ENCODE data around the gene SPECC1. TPM values are rescaled to one million over a fixed set of nuclear protein-coding genes. Genes with fewer than 3 reads are reported as not detected.

Gene SPECC1
- total and polyA plus RNA-seq, 9 of the 15 experiments (the other 6 are each of a cell fraction or from before 2014, with no cell fraction given) = 2.4 to 19.6 (median 14.7) TPM

- Histone ChIP-seq H3K9me1 (ENCODE audit: control insufficient read depth, insufficient read depth, low read length) (no peaks in the 10 kb centered on the region), H3K9me3 (replicated peaks; ENCODE audit: control insufficient read depth, insufficient read depth, low read depth, low read length) (no peaks in the 10 kb centered on the region), H4K20me1 (replicated peaks; ENCODE audit: control insufficient read depth, insufficient read depth, low read length) (peaks cover 3% of the 10 kb centered on the region), H3K27ac (ENCODE audit: extremely low read depth, low read depth, low read length) (no peak overlapping the region), H3K27me3 (ENCODE audit: control insufficient read depth in 2 of 2, insufficient read depth in 2 of 2, low read length in 2 of 2) (no peaks in the 10 kb centered on the region), H2AFZ (ENCODE audit: low read depth, low read length) (no peak overlapping the region), H3K4me2 (ENCODE audit: insufficient read depth, low read length) (no peak overlapping the region), H3K36me3 (ENCODE audit: control insufficient read depth, insufficient read depth, low read length) (no peaks in the 10 kb centered on the region), H3K9ac (ENCODE audit: insufficient read depth in 1 of 2, low read depth in 2 of 2, low read length in 2 of 2) (no peak overlapping the region), H3K4me3 (no peak overlapping the region), H3K79me2 (ENCODE audit: control insufficient read depth, insufficient read depth, low read length) (peaks cover 9% of the 10 kb centered on the region; the same call in 2 of the 3 replicates), H3K4me1 (replicated peaks in 1 of 2; ENCODE audit: control insufficient read depth in 2 of 2, insufficient read depth in 2 of 2, low read length in 2 of 2) (peaks cover 5 to 18% of the 10 kb centered on the region in 2 experiments; a peak in 4 of 5 replicates)
- no peak for FAIRE-seq
- in situ Hi-C loops (cut with MboI) (no loop called here), intact Hi-C loops (cut with micrococcal nuclease) (no loop called here)
- TF ChIP-seq CHD4 (IDR thresholded peaks at IDR 0.05; ENCODE audit: insufficient read depth, insufficient replicate concordance, low read depth, low read length, poor library complexity, severe bottlenecking) (no peak), NFE2L1 (tag; IDR thresholded peaks at IDR 0.05; ENCODE audit: borderline replicate concordance, low read depth) (no peak), ZFP36 (IDR thresholded peaks at IDR 0.05; ENCODE audit: low read depth, low read length, partially characterized antibody) (peak; percentile 23), SMARCA4 (IDR thresholded peaks at IDR 0.05) (no peak), ZNF311 (CRISPR knock-in tag; IDR thresholded peaks at IDR 0.05) (no peak)
- BruUV-seq (replicated peaks) = no TSS peak
- CTCF ChIA-PET (ENCODE audit: low intra/inter-chr PET ratio) = no interaction called here
- POLR2A ChIA-PET = no interaction called here
- 71% methylated on average over 2 of the region's 2 CpGs for whole genome bisulfite sequencing (ENCODE audit: insufficient coverage, low coverage, missing lambda C conversion rate)
- no peak for ATAC-seq
- no peak for DNase-seq (ENCODE audit: extremely low read depth in 1 of 4, low spot score in 3 of 4)
Measured at GRCh38 chr17:20153231-20153630, 144.1 kb downstream of the SPECC1 start.

- no peak overlapping the region for H3K4me3 ChIP-seq
- POLR2A ChIA-PET = no interaction called here
- TF ChIP-seq USF2 (CRISPR knock-in tag; IDR thresholded peaks at IDR 0.05) (no peak), JUNB (CRISPR knock-in tag; conservative IDR thresholded peaks at IDR 0.05) (no peak), CBFB (CRISPR knock-in tag; IDR thresholded peaks at IDR 0.05) (no peak), ZHX1 (conservative IDR thresholded peaks at IDR 0.05; ENCODE audit: low read length) (no peak), ZNF217 (CRISPR knock-in tag; IDR thresholded peaks at IDR 0.05) (no peak), TGIF2 (CRISPR knock-in tag; IDR thresholded peaks at IDR 0.05) (no peak), ZKSCAN3 (CRISPR knock-in tag; IDR thresholded peaks at IDR 0.05) (no peak), ZNF561 (CRISPR knock-in tag; conservative IDR thresholded peaks at IDR 0.05) (no peak)
Measured at GRCh38 chr17:20154286-20155000, 145.3 kb downstream of the SPECC1 start.

More at GRCh38 chr17:20154286-20155000, 145.3 kb downstream of the SPECC1 start:
- no peaks in the 10 kb centered on the region for H3K9me1 ChIP-seq (ENCODE audit: control insufficient read depth, insufficient read depth, low read length)
- DNase-seq (ENCODE audit: extremely low read depth in 1 of 4, low spot score in 3 of 4) (no peak), ATAC-seq (no peak), FAIRE-seq (no peak)
- BruUV-seq (replicated peaks) = no TSS peak
- intact Hi-C loops (cut with micrococcal nuclease) (no loop called here), in situ Hi-C loops (cut with MboI) (no loop called here)
- H3K9ac ChIP-seq (ENCODE audit: insufficient read depth in 1 of 2, low read depth in 2 of 2, low read length in 2 of 2) = no peak overlapping the region
- H3K79me2 ChIP-seq (ENCODE audit: control insufficient read depth, insufficient read depth, low read length) = peaks cover 9% of the 10 kb centered on the region; the same call in 2 of the 3 replicates
- H3K36me3 ChIP-seq (ENCODE audit: control insufficient read depth, insufficient read depth, low read length) = no peaks in the 10 kb centered on the region
- H3K9me3 ChIP-seq (replicated peaks; ENCODE audit: control insufficient read depth, insufficient read depth, low read depth, low read length) = no peaks in the 10 kb centered on the region
- no peak overlapping the region for H2AFZ ChIP-seq (ENCODE audit: low read depth, low read length)
- peaks cover 6% of the 10 kb centered on the region for H4K20me1 ChIP-seq (replicated peaks; ENCODE audit: control insufficient read depth, insufficient read depth, low read length)
- 76% methylated on average over 9 of the region's 11 CpGs for WGBS (ENCODE audit: insufficient coverage, low coverage, missing lambda C conversion rate)
- no peaks in the 10 kb centered on the region for H3K27me3 ChIP-seq (ENCODE audit: control insufficient read depth in 2 of 2, insufficient read depth in 2 of 2, low read length in 2 of 2)
- H3K4me1 ChIP-seq (replicated peaks in 1 of 2; ENCODE audit: control insufficient read depth in 2 of 2, insufficient read depth in 2 of 2, low read length in 2 of 2) = peaks cover 5 to 18% of the 10 kb centered on the region in 2 experiments; a peak in 4 of 5 replicates
- no peak overlapping the region for H3K4me2 ChIP-seq (ENCODE audit: insufficient read depth, low read length)
- CTCF ChIA-PET (ENCODE audit: low intra/inter-chr PET ratio) = no interaction called here
- no peak overlapping the region for H3K27ac ChIP-seq (ENCODE audit: extremely low read depth, low read depth, low read length)
